Activated CD8-positive, alpha-beta memory T cell treated with anti-CD3 and anti-CD28 coated beads, Interleukin-2, amount 10 ng/mL, durations not matched to agents 7 days and 5 days (primary cell): Measurements from ENCODE around the gene GSTA4. TPM values are rescaled to one million over a fixed set of nuclear protein-coding genes. Genes with fewer than 3 reads are reported as not detected.
"Not testable (repeated sequence)": the region's sequence is repeated elsewhere in the genome, so short reads cannot be mapped to it uniquely, and the experiment has no call there.

Experiments used
- ATAC-seq: fragments of 150-1000 bp; cut with Tn5 transposase; one replicate; pipeline ENCODE4 v1.10.0; 2021; ENCODE audit warnings: moderate library complexity
- CTCF ChIA-PET: fragments of 350-600 bp; sonication (Branson Sonifier 250); formaldehyde crosslinking; loops from one replicate; lab custom pipeline; 2021; ENCODE audit warnings: antibody characterized with exemption; lab: Charles Lee
- DNase-seq: peaks from one replicate; pipeline ENCODE4 v3.0.0-alpha.2; 2020
- H3K27ac Mint-ChIP-seq: one replicate; pipeline ENCODE4 v1.8.0; 2021; ENCODE audit warnings: mild to moderate bottlenecking, mixed read lengths
- H3K27me3 Mint-ChIP-seq: one replicate; pipeline ENCODE4 v1.8.0; 2021; ENCODE audit warnings: mixed read lengths
- H3K36me3 Mint-ChIP-seq: one replicate; pipeline ENCODE4 v1.8.0; 2021; ENCODE audit warnings: mild to moderate bottlenecking, mixed read lengths
- H3K4me1 Mint-ChIP-seq: one replicate; pipeline ENCODE4 v1.8.0; 2021; ENCODE audit warnings: mixed read lengths
- H3K4me3 Mint-ChIP-seq: one replicate; pipeline ENCODE4 v1.8.0; 2021; ENCODE audit warnings: mild to moderate bottlenecking, moderate library complexity, mixed read lengths
- H3K9me3 Mint-ChIP-seq: one replicate; pipeline ENCODE4 v1.8.0; 2022; ENCODE audit warnings: low read depth, mixed read lengths
- total RNA-seq, 2 experiments: library from RNA; stranded (reverse); gene quantifications; one replicate each; pipeline ENCODE4 v1.2.3, GENCODE V29; 2021

GSTA4 gene
- total RNA-seq, 2 experiments from 2014 or later: 2.9 to 5.8 TPM

- CTCF ChIA-PET: interaction anchor here (1.2 to 1.9 kb wide), 4 partner anchors 9 to 102 kb away, joined by 4 to 20 read pairs (median 6); partner anchors contain the start of gene GSTA4
- peaks cover 14% of the 10 kb centered on the region for H3K27me3 Mint-ChIP-seq
- H3K36me3 Mint-ChIP-seq: peaks cover 19% of the 10 kb centered on the region
- peaks cover 33% of the 10 kb centered on the region for H3K4me1 Mint-ChIP-seq
- H3K27ac Mint-ChIP-seq: no peak overlapping the region
- no peak overlapping the region for H3K4me3 Mint-ChIP-seq
- DNase-seq: no peak
- no peaks in the 10 kb centered on the region for H3K9me3 Mint-ChIP-seq
- no peak for ATAC-seq
Measured at GRCh38 chr6:52983159-52983848, 11.8 kb downstream of the GSTA4 start.

- H3K27ac Mint-ChIP-seq: no peak overlapping the region
- no peak for ATAC-seq
- peaks cover 19% of the 10 kb centered on the region for H3K36me3 Mint-ChIP-seq
- DNase-seq: no peak
- no peak overlapping the region for H3K4me3 Mint-ChIP-seq
- CTCF ChIA-PET: interaction anchor here (1.6 to 1.8 kb wide), 2 partner anchors 9 to 12 kb away, joined by 4 to 6 read pairs; partner anchors contain the start of gene GSTA4
- H3K9me3 Mint-ChIP-seq: no peaks in the 10 kb centered on the region
- H3K4me1 Mint-ChIP-seq: peaks cover 33% of the 10 kb centered on the region
- H3K27me3 Mint-ChIP-seq: peaks cover 14% of the 10 kb centered on the region
Measured at GRCh38 chr6:52982680-52983079, 12.4 kb downstream of the GSTA4 start.

GRCh38 chr6:52981222-52981900, 13.7 kb downstream of the GSTA4 start:
- H3K36me3 Mint-ChIP-seq: peaks cover 19% of the 10 kb centered on the region
- H3K27ac Mint-ChIP-seq: no peak overlapping the region
- peaks cover 12% of the 10 kb centered on the region for H3K27me3 Mint-ChIP-seq
- CTCF ChIA-PET: interaction anchor here (1.4 to 1.6 kb wide), 2 partner anchors 12 to 14 kb away, joined by 3 to 4 read pairs; partner anchors contain the start of gene GSTA4
- H3K4me1 Mint-ChIP-seq: peaks cover 36% of the 10 kb centered on the region
- no peak overlapping the region for H3K4me3 Mint-ChIP-seq
- H3K9me3 Mint-ChIP-seq: no peaks in the 10 kb centered on the region
- ATAC-seq (no peak), DNase-seq (no peak)

- Mint-ChIP-seq H3K36me3 (no peaks in the 10 kb centered on the region), H3K27ac (no peak overlapping the region), H3K9me3 (no peaks in the 10 kb centered on the region), H3K4me3 (no peak overlapping the region), H3K27me3 (no peaks in the 10 kb centered on the region), H3K4me1 (peaks cover 9% of the 10 kb centered on the region)
- no peak for DNase-seq
- no peak for ATAC-seq
- CTCF ChIA-PET: no interaction called here
Measured at GRCh38 chr6:52976591-52977035, 18.5 kb downstream of the GSTA4 start.

- no peak overlapping the region for H3K4me3 Mint-ChIP-seq
- H3K27ac Mint-ChIP-seq: no peak overlapping the region
- H3K4me1 Mint-ChIP-seq: peaks cover 9% of the 10 kb centered on the region
- H3K9me3 Mint-ChIP-seq: no peaks in the 10 kb centered on the region
- DNase-seq (no peak), ATAC-seq (no peak)
- CTCF ChIA-PET: no interaction called here
- no peaks in the 10 kb centered on the region for H3K27me3 Mint-ChIP-seq
- no peaks in the 10 kb centered on the region for H3K36me3 Mint-ChIP-seq
Measured at GRCh38 chr6:52976149-52976548, 18.9 kb downstream of the GSTA4 start.

GRCh38 chr6:52975580-52975979, 19.5 kb downstream of the GSTA4 start:
- Mint-ChIP-seq H3K27ac (no peak overlapping the region), H3K4me1 (peaks cover 9% of the 10 kb centered on the region), H3K4me3 (no peak overlapping the region), H3K36me3 (no peaks in the 10 kb centered on the region), H3K9me3 (no peaks in the 10 kb centered on the region), H3K27me3 (no peaks in the 10 kb centered on the region)
- CTCF ChIA-PET: no interaction called here
- DNase-seq (no peak), ATAC-seq (no peak)

GRCh38 chr6:52972989-52973388, 22.1 kb downstream of the GSTA4 start:
- H3K4me3 Mint-ChIP-seq: no peak overlapping the region
- ATAC-seq: no peak
- no peaks in the 10 kb centered on the region for H3K27me3 Mint-ChIP-seq
- no peaks in the 10 kb centered on the region for H3K9me3 Mint-ChIP-seq
- H3K36me3 Mint-ChIP-seq: no peaks in the 10 kb centered on the region
- CTCF ChIA-PET: no interaction called here
- no peak overlapping the region for H3K27ac Mint-ChIP-seq
- peaks cover 9% of the 10 kb centered on the region for H3K4me1 Mint-ChIP-seq
- DNase-seq: no peak

- H3K36me3 Mint-ChIP-seq: no peaks in the 10 kb centered on the region
- no peak overlapping the region for H3K27ac Mint-ChIP-seq
- no peak overlapping the region for H3K4me3 Mint-ChIP-seq
- ATAC-seq: no peak
- peaks cover 3% of the 10 kb centered on the region for H3K27me3 Mint-ChIP-seq
- CTCF ChIA-PET: no interaction called here
- H3K4me1 Mint-ChIP-seq: no peaks in the 10 kb centered on the region
- DNase-seq: no peak
- H3K9me3 Mint-ChIP-seq: no peaks in the 10 kb centered on the region
Measured at GRCh38 chr6:52969359-52969758, 25.7 kb downstream of the GSTA4 start.

- no peak overlapping the region for H3K4me3 Mint-ChIP-seq
- DNase-seq (no peak), ATAC-seq (no peak)
- H3K9me3 Mint-ChIP-seq: peaks cover 2% of the 10 kb centered on the region
- peaks cover 5% of the 10 kb centered on the region for H3K27me3 Mint-ChIP-seq
- H3K27ac Mint-ChIP-seq: no peak overlapping the region
- H3K4me1 Mint-ChIP-seq: no peaks in the 10 kb centered on the region
- no peaks in the 10 kb centered on the region for H3K36me3 Mint-ChIP-seq
- CTCF ChIA-PET: no interaction called here
Measured at GRCh38 chr6:52966101-52966500, 29.0 kb downstream of the GSTA4 start.

GRCh38 chr6:52965380-52965779, 29.7 kb downstream of the GSTA4 start:
- CTCF ChIA-PET: no interaction called here
- Mint-ChIP-seq H3K4me3 (no peak overlapping the region), H3K9me3 (peaks cover 2% of the 10 kb centered on the region), H3K27ac (no peak overlapping the region), H3K27me3 (peaks cover 5% of the 10 kb centered on the region), H3K36me3 (no peaks in the 10 kb centered on the region), H3K4me1 (no peaks in the 10 kb centered on the region)
- DNase-seq (no peak), ATAC-seq (no peak)

- Mint-ChIP-seq H3K27me3 (peaks cover 5% of the 10 kb centered on the region), H3K9me3 (peaks cover 2% of the 10 kb centered on the region), H3K36me3 (no peaks in the 10 kb centered on the region), H3K27ac (no peak overlapping the region), H3K4me3 (no peak overlapping the region), H3K4me1 (no peaks in the 10 kb centered on the region)
- CTCF ChIA-PET: no interaction called here
- DNase-seq (no peak), ATAC-seq (no peak)
Measured at GRCh38 chr6:52964318-52964717, 30.8 kb downstream of the GSTA4 start.

GRCh38 chr6:52962701-52963100, 32.4 kb downstream of the GSTA4 start:
- H3K27ac Mint-ChIP-seq: no peak overlapping the region
- DNase-seq: no peak
- H3K9me3 Mint-ChIP-seq: peaks cover 2% of the 10 kb centered on the region
- H3K4me1 Mint-ChIP-seq: no peaks in the 10 kb centered on the region
- no peaks in the 10 kb centered on the region for H3K36me3 Mint-ChIP-seq
- H3K4me3 Mint-ChIP-seq: no peak overlapping the region
- no peak for ATAC-seq
- H3K27me3 Mint-ChIP-seq: peaks cover 5% of the 10 kb centered on the region
- CTCF ChIA-PET: no interaction called here

- H3K4me3 Mint-ChIP-seq, H3K27me3 Mint-ChIP-seq, H3K9me3 Mint-ChIP-seq, ATAC-seq, H3K27ac Mint-ChIP-seq, DNase-seq, H3K36me3 Mint-ChIP-seq, CTCF ChIA-PET, H3K4me1 Mint-ChIP-seq: not testable (repeated sequence)
Measured at GRCh38 chr6:52961022-52961421, 34.1 kb downstream of the GSTA4 start.

- not testable (repeated sequence) for ATAC-seq
Measured at GRCh38 chr6:52960211-52960610, 34.9 kb downstream of the GSTA4 start.

More at GRCh38 chr6:52960211-52960610, 34.9 kb downstream of the GSTA4 start:
- DNase-seq, H3K27me3 Mint-ChIP-seq, H3K27ac Mint-ChIP-seq, H3K9me3 Mint-ChIP-seq, H3K4me3 Mint-ChIP-seq, CTCF ChIA-PET, H3K4me1 Mint-ChIP-seq, H3K36me3 Mint-ChIP-seq: not testable (repeated sequence)
